H54 (cell line): ENCODE results near the gene SLC9A6.
"Not testable (repeated sequence)": the region's sequence is repeated elsewhere in the genome, so short reads cannot be mapped to it uniquely, and the experiment has no call there.

ENCODE experiments used
- DNase-seq: peaks from one replicate; pipeline ENCODE4 v3.0.0; 2011; ENCODE audit warnings: low spot score, mixed read lengths; ENCODE audit not compliant: insufficient read length
- FAIRE-seq: peaks from 3 replicates; lab custom pipeline; 2011; peaks lifted over from hg19 to GRCh38; lab: Jason Lieb, UNC
- POLR2A ChIP-seq: IDR thresholded peaks from 2 replicates; pipeline ENCODE4 v1.6.1; 2011; ENCODE audit warnings: low read depth, mild to moderate bottlenecking, low read length

Gene SLC9A6

GRCh38 chrX:136039485-136039884, 54.2 kb downstream of the SLC9A6 start:
- TF ChIP-seq POLR2A = no peak
- FAIRE-seq (no peak), DNase-seq (no peak)

- DNase-seq (no peak), FAIRE-seq (no peak)
- no peak for TF ChIP-seq POLR2A
These were observed 54.7 kb downstream of the SLC9A6 start for GRCh38 chrX:136039968-136040367.

- FAIRE-seq = no peak
- no peak for TF ChIP-seq POLR2A
- DNase-seq = no peak
These were observed 56.1 kb downstream of the SLC9A6 start for GRCh38 chrX:136041254-136041812.

DNA sequence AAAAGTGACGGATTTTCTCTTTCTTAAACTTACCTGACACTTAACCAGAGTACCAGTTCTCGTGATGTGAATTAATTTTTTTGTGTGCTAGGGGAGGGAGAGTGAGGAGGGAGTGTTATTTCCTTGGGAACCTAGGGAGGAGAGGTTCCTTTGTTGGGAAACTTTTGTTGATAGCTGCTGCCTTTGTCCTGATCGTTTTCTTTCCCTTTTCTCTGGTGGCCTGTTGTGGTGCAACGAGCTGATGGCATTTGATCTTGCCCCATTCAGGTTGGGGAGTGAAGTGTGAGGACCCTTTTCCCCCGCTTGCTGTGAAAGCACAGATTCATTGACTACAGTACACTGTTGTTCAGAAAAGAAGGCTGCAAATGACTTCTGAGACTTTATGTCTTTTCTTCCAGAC, 59.8 kb downstream of the SLC9A6 start:
- DNase-seq = no peak
- no peak for TF ChIP-seq POLR2A
- no peak for FAIRE-seq

- FAIRE-seq (no peak), DNase-seq (no peak)
- TF ChIP-seq POLR2A = no peak
These were observed 61.2 kb downstream of the SLC9A6 start for GRCh38 chrX:136046295-136047015.

DNA sequence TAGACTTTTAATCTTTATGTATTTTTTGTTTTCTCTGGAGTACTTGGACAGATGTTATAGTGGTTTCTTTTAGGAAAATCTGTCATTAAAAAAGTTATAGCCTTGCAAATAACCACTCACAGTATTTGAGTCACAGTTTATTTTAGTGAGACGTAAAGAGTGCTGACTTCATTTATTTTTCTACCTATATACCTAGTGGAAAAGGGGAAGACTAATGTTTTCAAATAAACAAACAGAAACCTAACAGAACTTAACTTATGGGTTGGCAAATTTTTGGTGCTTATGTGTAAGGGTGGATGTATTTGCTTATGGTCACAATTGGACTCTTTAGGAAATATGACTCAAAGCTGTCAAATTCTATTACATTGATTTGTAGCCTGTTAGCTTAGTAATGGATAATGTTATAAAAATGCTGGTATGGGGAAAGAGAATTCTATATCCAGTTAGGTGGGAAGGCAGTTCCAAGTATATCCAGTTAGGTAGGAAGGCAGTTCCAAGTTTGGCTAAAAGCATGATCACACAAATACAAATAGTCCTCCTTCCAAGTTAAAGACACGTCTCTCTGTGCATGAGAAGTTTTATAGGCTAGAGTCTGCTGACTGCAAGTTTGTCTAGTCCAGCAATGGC, 61.9 kb downstream of the SLC9A6 start:
- no peak for DNase-seq
- TF ChIP-seq POLR2A = no peak
- FAIRE-seq = no peak

DNA sequence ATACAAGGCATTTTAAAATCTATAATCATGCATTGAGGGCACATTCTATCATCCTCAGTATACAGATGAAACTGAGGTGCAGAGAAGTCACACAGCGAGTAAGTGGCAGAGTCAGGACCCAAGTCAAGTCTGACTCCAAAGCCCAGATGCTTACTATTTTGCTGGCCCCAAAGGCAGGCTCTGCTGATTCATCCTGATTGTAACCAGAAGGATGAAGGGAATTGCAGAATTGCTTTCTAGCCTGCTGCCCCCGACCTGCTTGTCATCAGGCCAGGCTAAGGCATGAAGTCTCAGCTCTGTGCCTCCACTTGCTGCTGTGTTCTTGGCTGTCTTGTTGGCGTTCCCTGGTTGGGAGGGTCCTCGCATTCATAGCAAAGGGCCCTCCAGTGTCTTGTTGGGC, 62.7 kb downstream of the SLC9A6 start:
- FAIRE-seq = no peak
- no peak for TF ChIP-seq POLR2A

DNA sequence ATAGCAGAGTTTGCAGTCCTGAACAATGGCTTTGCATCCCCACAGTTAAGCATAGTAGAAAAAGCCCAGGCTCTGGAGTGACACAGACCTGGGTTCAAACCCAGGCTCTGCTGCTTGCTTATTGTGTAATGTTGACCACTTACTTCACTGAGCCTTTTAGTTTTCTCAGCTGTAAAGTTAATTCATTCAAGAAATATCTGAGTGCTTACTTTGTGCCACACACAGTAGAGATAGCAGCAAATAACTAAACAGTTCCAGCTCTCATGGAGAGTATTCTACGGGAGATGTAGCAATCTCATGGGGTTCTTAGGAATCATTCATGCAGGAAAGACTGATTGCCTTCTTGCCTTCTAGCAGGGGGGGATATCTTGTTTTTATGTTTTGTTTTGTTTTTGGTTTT, 63.2 kb downstream of the SLC9A6 start:
- FAIRE-seq (no peak), DNase-seq (no peak)
- no peak for TF ChIP-seq POLR2A

More for the DNA sequence above, 62.7 kb downstream of the SLC9A6 start:
- DNase-seq = no peak

GRCh38 chrX:136049608-136050007, 64.4 kb downstream of the SLC9A6 start:
- no peak for FAIRE-seq
- TF ChIP-seq POLR2A = no peak
- no peak for DNase-seq

DNA sequence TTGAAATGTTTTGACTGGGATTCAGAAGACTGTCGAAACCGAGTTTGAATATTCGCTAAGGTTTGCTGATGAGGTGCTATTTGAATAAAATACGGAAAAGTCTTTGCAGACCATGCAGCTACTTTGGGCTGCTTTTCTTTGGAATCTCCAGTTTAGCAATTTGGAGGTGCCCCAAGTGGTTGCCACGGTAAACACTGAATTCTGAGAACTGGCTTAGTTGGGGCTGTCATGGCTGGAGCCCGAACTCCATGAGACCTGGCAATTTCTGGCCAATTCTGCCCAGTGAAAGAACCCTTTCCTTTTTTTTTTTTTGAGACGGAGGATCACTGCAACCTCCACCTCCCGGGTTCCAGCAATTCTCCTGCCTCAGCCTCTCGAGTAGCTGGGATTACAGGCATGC, 65.6 kb downstream of the SLC9A6 start:
- DNase-seq, FAIRE-seq: not testable (repeated sequence)

GRCh38 chrX:136051611-136052010, 66.4 kb downstream of the SLC9A6 start:
- TF ChIP-seq POLR2A = no peak
- FAIRE-seq = no peak

DNA sequence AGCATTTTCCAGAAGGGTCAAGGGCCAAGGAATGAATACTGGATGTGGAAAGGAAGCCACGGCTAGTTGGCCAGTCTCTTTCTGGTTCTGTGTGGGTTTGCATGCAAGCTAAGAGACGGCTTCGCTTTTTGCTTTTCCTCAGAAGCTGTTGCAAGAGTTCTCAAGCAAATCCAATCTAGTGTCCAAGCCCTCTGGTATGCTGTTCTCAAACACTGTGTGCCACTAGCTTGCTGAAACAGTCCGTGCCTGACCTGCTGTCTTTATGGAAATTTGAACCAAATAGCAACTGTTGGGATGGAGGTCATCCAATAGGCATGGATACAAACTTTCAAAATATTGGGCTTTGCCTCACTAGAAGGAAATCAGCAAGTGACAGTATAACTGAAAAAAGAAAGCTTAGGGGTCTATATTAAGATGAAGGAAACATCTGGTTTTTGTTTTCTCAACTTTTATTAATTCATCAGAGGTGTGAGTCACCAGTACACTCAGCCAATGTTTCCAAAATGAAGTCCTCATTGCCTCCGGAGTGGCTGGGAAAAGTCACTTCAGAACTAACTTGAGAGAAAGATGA, 70.5 kb downstream of the SLC9A6 start:
- DNase-seq (no peak), FAIRE-seq (no peak)
- TF ChIP-seq POLR2A = no peak

More at GRCh38 chrX:136051611-136052010, 66.4 kb downstream of the SLC9A6 start:
- DNase-seq = no peak

GRCh38 chrX:136057567-136057966, 72.3 kb downstream of the SLC9A6 start:
- DNase-seq (no peak), FAIRE-seq (no peak)
- no peak for TF ChIP-seq POLR2A

DNA sequence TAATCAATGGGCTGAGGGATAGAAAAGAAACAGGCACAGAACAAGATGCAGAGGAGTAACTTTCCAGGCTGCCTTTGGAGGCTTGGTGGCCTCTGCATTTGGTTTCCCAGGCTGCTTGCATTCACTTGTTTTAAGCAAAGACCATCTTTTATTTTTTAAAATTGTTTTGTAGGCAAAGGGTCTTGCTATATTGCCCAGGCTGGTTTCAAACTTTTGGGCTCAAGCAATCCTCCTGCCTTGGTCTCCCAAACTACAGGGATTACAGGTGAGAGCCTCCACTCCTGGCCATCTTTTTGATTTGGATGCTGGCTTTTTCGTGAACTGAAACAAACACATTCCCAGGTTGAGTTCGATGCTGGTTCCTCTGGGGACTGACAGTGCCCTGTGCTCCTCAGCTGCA, 74.1 kb downstream of the SLC9A6 start:
- DNase-seq (no peak), FAIRE-seq (no peak)
- TF ChIP-seq POLR2A = no peak

- no peak for TF ChIP-seq POLR2A
- FAIRE-seq (no peak), DNase-seq (no peak)
These were observed 76.1 kb downstream of the SLC9A6 start for GRCh38 chrX:136061286-136061685.
